NB4 (cell line): ENCODE data around the gene ZNF445.

Experiments used
- CTCF ChIP-seq: IDR thresholded peaks from one replicate; pipeline ENCODE4 v1.5.1; 2012; ENCODE audit warnings: low read depth, low read length
- TF ChIP-seq, protein P1 (sequence below): IDR thresholded peaks from 2 replicates; pipeline ENCODE4 v1.6.1; 2011; ENCODE audit warnings: low read depth, low read length

DNA sequence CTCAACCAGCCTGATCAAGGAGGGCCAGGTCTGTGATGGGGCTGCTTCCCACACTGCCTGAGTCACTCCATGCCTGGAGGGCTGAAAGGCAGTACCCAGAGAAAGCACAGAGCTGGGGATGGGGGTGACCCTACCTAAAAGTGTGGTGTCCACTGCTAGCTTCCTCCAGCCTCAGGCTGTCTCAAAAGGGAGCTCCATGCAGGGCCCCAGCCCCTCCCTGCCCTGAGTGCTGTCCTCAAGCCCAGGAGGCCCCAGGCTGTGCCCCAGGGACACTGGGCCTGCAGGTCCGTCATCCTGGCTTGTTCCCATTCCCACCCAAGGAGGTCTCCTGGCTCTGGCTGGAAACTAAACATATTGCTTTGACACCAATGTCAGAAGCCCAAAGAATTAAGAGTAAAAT, 56.8 kb downstream of the ZNF445 start:
- TF ChIP-seq, protein P1, sequence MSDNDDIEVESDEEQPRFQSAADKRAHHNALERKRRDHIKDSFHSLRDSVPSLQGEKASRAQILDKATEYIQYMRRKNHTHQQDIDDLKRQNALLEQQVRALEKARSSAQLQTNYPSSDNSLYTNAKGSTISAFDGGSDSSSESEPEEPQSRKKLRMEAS, result no peak
- TF ChIP-seq CTCF, result no peak
